Measurements from ENCODE around the gene KRTDAP. TPM values are rescaled to one million over a fixed set of nuclear protein-coding genes. Genes with fewer than 3 reads are reported as not detected.

KRTDAP gene
- polyA plus RNA-seq, 1 donor = not detected

GRCh38 chr19:35512831-35513627, 22.8 kb upstream of the KRTDAP start:
- no peak for DNase-seq (ENCODE audit: low read depth)

- DNase-seq (ENCODE audit: low read depth) = no peak
Measured at GRCh38 chr19:35511337-35511736, 21.1 kb upstream of the KRTDAP start.

- DNase-seq (ENCODE audit: low read depth) = no peak
Measured at GRCh38 chr19:35510626-35510964, 20.3 kb upstream of the KRTDAP start.

- no peak for DNase-seq (ENCODE audit: low read depth)
Measured at GRCh38 chr19:35509861-35510625, 19.8 kb upstream of the KRTDAP start.

- DNase-seq (ENCODE audit: low read depth) = no peak
Measured at GRCh38 chr19:35509018-35509652, 18.9 kb upstream of the KRTDAP start.

- DNase-seq (ENCODE audit: low read depth) = no peak
Measured at GRCh38 chr19:35508129-35508528, 17.9 kb upstream of the KRTDAP start.

GRCh38 chr19:35507561-35507960, 17.3 kb upstream of the KRTDAP start:
- no peak for DNase-seq (ENCODE audit: low read depth)

- no peak for DNase-seq (ENCODE audit: low read depth)
Measured at GRCh38 chr19:35506011-35506410, 15.7 kb upstream of the KRTDAP start.

GRCh38 chr19:35502751-35503150, 12.5 kb upstream of the KRTDAP start:
- no peak for DNase-seq (ENCODE audit: low read depth)

- DNase-seq (ENCODE audit: low read depth) = no peak
Measured at GRCh38 chr19:35501684-35502083, 11.4 kb upstream of the KRTDAP start.

GRCh38 chr19:35500611-35501010, 10.3 kb upstream of the KRTDAP start:
- no peak for DNase-seq (ENCODE audit: low read depth)

GRCh38 chr19:35498984-35499527, 8.8 kb upstream of the KRTDAP start:
- DNase-seq (ENCODE audit: low read depth) = no peak

GRCh38 chr19:35498220-35498619, 8.0 kb upstream of the KRTDAP start:
- no peak for DNase-seq (ENCODE audit: low read depth)

- DNase-seq (ENCODE audit: low read depth) = no peak
Measured at GRCh38 chr19:35497406-35497805, 7.1 kb upstream of the KRTDAP start.

- DNase-seq (ENCODE audit: low read depth) = no peak
Measured at GRCh38 chr19:35495107-35496064, 5.1 kb upstream of the KRTDAP start.

GRCh38 chr19:35493971-35494370, 3.7 kb upstream of the KRTDAP start:
- no peak for DNase-seq (ENCODE audit: low read depth)

GRCh38 chr19:35491836-35492360, 1.6 kb upstream of the KRTDAP start:
- DNase-seq (ENCODE audit: low read depth) = no peak

GRCh38 chr19:35488677-35489076, 1.6 kb downstream of the KRTDAP start:
- no peak for DNase-seq (ENCODE audit: low read depth)

GRCh38 chr19:35487656-35488182, 2.5 kb downstream of the KRTDAP start:
- DNase-seq (ENCODE audit: low read depth) = no peak

GRCh38 chr19:35486268-35486708, 4.0 kb downstream of the KRTDAP start:
- DNase-seq (ENCODE audit: low read depth) = no peak

All from forelimb muscle (tissue), 1 donor.